HS-5 (cell line): ENCODE results near the gene NDOR1.

Source experiments
- DNase-seq: peaks from one replicate; pipeline ENCODE4 v3.0.0-alpha.2; 2012; ENCODE audit warnings: low read depth

The NDOR1 gene

DNA sequence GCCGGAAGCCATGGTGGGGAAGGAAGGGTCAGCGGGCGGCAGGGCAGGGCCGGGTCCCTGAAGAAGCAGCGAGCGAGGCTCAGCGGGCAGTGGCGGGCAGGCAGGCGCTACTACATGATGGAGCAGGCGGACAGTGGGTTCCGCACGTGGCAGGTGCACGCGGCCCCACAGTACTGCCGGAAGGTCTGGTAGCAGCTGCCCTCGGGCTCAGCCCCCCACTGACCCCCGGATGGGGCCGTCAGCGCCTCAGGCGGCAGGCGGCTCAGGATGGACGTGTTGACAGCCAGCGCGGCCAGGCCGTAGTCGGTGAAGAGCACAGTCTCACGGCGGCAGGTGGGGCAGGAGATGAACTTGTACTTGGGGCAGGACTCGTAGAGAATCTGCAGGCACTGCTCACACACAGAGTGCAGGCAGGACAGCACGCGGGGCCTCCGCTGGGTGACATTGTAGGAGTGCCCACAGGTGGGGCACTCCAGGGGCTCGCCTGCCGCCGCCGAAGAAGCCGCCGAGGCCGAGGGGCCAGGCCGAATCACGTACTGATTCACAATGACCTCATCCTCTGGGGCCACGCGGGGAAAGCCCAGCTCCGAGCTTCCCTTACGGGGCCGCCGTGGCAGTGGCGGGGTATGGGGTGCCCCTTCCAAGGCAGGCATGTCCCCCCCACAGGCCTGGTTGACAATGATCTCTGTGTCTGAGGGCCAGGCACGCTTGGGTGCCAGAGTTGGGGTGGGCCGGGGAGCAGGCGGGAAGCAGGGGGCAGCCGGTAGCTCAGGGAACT, 15.0 kb downstream of the NDOR1 start:
- DNase-seq = no peak

DNA sequence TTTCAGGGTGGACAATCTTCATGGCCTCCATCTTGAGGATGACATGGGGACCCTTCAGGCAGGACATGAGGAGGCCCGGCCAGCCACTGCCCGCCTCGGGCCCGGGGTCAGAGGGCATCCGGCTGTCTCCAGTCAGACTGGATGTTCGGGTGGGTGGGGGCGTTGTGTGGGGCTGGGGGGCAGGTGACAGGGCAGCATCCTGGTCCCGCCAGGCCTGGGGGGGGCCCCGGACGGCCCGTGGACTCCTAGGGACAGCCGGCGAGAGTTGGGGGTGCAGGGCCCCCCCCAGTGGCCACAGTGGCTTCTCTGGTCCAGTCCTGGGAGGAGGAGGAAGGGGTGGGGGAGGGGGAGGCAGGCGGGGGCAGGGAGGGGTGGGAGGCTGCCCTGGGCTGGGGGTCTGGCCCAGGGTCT, 15.6 kb downstream of the NDOR1 start:
- no peak for DNase-seq

DNA sequence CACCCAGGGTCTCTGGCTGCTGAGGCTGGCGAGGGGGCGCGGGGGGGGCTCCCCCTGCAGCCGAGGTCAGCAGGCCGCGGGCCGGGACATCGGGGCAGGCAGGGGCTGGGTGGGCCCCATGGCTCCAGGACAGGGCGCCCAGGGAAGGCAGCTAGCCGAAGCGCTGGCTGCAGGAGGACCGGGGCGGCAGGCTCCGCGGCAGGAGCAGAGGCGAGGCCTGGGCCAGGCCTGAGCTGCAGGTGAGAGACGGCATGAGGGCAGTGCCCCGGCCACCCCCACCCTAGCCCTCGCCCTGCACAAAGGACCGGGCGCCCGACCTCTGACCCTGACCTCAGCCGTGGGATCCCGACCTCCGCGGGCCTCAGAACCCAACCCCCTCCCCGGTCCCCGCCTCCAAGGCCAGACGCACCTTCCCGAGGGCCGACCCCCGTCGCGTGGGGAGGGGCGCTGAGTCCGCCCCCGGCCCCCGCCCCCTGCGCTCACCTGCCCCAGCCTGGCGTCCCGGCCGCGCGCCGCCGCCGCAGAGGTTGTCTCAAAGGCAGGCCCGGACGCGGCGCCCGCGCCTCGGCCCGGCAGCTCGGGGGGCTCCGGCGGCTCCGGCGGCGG, 16.1 kb downstream of the NDOR1 start:
- DNase-seq = no peak

DNA sequence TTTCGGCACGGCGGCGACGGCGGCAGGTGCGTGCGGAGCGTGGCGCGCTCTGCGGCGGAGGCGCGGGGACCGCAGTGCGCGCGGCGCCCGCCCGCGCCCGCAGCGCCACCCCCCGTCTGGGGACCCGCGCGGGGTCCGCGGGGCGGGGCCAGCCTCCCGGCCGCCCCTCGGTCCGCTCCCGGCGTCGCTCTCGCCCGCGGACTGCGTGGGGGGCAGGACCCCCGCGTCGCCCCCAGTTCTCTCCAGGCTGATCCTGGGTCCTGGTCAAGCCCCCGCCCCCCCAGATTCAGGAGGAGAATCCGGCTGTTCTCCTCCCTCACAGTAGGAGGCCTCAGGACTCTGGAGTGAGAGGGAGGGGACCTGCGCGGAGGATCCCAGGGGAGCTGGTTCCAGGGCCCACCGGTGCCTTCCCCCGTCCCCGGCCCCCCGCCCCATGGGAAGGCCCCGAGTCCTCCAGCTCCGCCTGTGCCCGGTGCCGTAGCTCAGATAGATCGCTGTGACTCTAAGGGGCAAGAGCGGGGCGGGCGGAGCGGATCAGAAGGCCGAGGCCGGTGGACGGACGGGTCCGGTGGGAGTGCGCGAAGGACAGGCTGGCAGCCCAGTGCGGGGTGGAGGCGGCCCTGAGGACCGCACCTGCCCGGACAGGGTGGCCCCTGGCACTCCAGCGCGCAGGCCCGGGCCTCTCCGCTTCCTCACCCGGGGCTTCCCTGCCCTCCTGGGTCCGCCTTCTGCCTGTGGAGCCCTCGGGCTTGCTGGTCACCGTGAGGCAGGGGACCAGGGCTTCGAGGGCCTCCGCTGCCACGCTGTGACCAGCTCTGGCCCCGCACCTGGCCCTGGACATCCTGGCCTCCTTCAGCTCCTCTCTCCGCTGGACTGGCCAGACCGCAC, 16.9 kb downstream of the NDOR1 start, which contains the start of gene RNF208:
TSS of gene RNF208 (minus strand) at position 51 of the 888 bp plus-strand sequence. CDS start 1,028 bp downstream, outside the sequence.
- DNase-seq = no peak

DNA sequence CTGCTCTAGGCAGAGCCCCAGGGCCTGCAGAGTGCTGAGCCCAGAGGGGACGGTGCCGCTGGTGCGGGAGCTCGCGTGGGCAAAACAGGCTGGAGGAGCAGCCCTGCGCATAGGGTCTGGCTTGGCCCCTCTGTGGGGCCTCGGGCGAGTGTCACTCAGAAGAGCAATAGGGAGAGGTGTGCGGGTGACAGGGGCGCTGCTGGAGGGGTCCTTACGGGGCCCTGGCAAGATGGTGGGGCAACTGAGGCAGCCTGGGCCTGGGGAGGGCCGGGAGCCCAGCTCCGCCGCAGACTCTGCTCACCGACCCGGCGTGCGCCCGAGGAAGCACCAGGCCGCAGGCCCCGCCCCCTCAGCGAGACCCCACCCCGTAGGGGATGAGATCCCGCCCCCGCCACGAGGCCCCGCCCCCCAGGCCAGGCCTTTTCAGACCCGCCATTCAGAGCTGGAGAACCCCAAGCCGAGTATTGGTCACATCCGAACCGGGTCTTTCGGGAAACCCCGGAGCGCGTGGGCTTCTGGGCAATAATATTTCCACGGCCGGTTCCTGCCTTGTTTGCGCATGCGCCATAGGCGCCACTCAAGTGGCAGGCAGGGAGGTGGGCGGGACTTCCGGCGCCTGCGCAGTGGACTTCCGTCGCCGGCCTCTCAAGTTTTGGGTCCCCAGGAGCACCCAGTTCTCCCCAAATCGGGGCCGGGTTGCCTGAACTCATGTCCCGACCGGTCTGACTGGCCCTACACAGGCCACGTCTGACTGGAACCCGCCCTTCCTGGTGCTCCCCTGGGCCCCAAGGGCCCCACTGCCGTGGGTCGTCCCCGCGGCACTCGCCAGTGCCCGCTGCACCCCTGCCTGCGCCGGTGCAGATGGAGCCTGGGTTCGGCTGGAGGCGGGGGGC, 17.8 kb downstream of the NDOR1 start:
- DNase-seq = peak; percentile 92

DNA sequence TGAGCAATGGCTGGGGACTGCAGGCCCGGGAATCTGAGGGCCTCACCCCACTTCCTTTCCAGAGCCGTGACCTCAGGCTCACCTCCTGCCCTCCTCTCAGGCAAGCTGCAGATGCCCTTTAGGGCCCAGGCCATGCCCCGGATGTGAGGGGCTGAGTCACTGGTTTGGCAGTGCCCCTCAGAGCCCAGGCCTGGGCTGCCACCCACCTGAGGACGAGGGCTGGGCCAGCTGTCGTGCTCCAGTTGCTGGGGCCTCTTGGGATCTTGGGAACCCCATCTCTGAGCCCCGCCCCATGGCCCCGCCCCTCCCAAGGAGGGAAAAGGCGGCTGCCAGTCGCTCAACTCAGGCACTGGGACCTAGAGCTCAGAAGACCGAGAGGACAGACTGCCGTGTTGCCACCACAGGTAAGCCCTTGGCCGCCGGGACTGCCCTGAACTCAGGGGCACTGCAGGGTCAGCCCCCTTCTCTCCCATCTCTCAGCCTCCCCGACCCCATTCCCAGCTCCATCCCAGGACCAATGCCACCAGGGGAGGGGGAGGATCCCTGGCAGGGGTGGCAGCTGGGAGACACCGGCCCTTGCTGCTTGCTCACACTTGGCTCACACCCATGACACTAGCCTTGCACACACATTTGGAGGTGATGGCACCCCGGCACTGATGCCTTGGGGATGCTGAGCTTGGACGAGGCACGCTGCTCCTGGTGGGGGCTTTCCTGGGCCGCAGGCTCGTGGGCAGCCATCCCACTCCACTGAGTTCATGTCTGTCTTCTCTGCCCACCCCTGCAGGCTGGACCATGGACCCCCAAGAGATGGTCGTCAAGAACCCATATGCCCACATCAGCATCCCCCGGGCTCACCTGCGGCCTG, 19.6 kb downstream of the NDOR1 start, which contains the start of gene CYSRT1:
TSS of gene CYSRT1 (plus strand) at position 345 of the 865 bp plus-strand sequence. CDS start at position 793, 448 bp downstream.
- no peak for DNase-seq

DNA sequence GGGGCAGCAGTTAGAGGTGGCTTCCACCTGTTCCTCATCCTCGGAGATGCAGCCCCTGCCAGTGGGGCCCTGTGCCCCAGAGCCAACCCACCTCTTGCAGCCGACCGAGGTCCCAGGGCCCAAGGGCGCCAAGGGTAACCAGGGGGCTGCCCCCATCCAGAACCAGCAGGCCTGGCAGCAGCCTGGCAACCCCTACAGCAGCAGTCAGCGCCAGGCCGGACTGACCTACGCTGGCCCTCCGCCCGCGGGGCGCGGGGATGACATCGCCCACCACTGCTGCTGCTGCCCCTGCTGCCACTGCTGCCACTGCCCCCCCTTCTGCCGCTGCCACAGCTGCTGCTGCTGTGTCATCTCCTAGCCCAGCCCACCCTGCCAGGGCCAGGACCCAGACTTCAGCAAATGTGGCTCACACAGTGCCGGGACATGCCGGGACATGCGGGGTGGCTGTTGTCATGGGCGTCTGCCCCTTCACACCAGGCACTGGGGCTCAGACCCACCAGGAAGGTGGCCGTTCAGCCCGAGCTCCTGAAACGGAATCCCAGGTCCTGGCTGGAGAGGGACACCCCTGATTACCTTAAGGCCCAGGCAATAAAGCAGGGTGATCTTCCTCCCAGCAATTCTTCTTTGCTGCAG, 20.3 kb downstream of the NDOR1 start:
- DNase-seq = no peak

DNA sequence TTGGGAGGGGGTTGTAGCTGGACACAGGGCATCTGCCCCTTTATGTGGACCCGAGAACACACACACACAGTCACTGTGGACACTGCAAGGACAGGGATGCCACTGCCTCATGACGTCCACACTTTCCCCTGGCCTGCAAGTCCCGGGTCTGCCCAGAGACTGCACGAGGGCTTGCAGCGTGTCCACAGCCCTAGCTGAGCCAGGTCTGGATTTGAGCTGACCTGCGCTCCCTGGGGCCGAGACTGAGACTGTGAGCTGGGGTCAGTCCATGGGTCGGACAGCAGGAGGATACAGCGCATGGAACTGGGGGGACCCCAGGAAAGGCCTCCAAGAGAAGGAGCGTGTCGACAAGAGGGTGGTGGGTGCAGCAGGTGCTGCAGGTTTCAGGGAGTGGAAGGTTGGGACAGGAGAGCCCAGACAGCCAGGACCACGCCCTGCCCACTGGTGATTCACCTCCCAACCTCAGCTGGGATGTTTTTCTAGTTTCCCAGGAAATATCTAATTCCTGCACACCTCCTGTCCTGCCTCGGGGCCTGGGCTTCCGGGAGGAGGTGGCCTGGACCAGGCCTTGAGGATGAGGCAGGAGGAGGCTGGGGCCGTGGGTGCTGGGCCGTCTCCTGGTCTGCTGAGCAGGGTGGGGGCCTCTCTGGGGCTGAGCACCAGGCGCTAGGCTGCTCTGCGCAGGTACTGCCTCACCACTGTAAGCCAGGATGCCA, 21.0 kb downstream of the NDOR1 start:
- DNase-seq = no peak

DNA sequence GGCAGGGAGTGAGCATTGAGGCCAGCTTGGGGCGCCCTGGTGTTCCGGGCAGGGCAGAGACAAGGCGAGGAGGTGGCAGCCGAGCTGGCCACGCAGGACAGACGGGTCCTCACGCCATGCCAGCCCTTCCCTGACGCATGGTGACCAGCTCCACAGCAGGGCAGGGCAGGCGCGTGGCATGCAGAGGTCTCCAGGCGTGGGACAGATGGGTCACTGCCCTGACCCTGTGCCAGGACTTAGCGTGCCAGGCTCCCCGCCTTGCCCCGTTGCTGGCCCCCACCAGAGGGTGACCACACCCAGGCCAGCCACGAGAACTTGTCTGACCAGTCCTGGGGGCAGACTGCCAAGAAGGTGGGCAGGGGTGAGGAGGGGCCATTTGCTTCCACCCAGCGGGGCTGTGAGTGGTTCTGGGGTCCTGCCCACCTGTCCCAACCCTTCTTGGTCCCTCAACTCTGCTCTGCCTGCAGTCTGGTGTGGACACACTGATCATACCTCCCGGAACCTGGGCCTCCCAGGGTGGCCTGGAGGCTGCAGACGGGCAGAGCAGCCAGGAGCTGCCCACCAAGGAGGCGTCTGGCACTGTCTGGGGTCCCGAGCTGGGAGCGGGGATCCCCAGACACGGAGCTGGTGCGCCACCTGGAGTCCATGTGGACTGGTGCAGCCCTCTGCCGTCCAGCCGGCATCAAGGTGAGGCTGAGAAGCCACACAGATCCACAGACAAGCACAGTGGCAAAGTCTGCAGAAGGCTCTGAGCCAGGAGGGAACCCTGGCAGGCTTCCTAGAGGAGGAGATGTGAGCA, 21.8 kb downstream of the NDOR1 start, which contains the start of gene RNF224:
TSS of gene RNF224 (plus strand) at position 449 of the 799 bp plus-strand sequence. CDS start 834 bp downstream, outside the sequence.
- no peak for DNase-seq

DNA sequence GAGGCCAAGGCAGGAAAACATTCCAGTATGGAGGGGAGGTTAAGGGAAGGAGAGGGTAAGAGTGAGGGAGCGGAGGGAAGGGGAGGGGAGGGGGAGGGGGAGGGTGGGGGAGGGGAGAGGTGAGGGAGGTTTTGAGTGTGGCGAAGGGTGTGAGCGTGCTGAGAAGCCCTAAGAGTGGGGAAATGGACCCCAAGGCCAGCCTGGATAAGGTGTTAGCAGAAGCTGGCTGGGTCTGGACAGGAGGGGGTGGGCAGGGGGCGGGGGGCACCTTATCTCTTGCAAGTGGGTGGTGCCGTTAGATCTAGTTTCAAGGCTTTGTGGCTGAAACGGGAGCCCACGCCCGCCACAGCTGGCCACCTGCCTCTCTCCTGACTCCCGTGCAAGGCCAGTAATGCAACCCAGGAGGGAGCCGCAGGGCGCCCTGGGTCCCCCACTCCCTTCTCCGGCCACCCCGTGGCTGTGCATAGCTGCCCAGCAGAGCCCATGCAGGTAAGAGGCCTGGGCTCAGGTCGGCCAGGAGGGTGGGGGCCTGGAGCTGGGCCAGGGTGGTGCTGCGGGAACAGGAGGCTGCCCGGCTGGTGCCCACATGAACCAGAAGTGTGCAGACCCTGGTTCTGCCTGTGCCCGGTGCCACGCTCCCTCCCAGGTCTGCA, 22.5 kb downstream of the NDOR1 start:
- DNase-seq = no peak

DNA sequence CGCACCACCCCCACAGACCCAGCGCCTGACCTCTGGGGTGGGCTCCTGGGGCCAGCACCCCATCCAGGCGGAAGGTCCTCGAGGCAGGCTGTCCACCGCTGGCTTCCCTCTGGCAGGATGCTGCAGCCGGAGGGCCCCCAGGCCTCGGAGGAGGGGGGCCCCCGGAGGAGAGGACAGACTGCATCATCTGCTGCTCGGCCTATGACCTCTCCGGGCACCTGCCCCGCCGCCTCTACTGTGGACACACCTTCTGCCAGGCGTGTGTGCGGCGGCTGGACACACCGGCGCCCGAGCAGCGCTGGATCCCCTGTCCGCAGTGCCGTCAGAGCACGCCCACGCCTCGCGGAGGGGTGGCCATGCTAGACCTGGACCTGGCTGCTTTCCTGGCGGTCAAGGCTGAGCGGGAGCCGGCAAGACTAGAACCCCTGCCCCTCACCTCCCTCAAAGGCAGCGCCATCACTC, 23.0 kb downstream of the NDOR1 start:
- DNase-seq = no peak

DNA sequence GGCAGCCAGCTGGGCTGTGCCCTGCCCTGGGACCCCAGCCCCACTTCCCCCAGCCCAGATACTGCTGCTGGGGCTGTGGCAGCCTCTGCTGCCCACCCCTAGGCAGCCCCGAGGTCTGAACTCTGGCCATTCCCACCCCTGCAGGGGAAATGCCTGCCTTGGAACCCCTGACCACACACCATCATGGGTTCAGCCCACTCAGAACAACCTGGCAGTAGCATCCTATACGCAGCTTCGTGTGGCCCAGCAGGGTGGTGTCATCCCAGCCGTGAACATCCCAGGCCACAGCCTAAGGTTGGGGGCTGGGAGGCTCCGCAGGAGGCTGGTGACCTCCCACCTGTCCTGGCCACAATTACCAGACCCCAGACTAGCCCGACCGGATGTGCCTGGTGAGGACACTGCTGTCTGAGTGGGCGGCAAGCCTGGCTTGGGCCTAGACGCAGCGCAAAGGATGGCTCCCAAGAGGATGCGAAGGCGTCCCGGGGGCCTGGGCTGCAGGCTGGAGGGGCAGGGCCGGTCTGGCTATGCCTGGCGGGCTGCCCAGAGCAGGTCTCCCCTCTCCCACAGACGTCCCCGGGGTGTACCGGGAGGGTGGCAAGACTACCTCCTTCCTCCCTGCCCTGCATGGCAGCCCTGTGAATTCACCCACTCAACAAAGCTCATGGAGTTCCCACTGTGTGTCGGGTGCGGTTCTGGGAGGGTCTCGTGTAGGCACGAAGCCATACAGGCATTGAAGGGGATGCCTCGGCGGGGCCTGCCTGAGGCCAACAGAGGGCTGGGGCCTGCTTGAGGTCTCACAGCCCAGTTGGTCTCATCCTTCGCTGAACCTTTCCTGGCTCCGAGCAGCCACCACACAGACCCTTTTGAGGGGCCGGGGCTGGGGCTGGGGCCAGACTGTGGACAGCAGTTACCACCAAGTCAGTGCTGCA, 23.7 kb downstream of the NDOR1 start:
- no peak for DNase-seq

DNA sequence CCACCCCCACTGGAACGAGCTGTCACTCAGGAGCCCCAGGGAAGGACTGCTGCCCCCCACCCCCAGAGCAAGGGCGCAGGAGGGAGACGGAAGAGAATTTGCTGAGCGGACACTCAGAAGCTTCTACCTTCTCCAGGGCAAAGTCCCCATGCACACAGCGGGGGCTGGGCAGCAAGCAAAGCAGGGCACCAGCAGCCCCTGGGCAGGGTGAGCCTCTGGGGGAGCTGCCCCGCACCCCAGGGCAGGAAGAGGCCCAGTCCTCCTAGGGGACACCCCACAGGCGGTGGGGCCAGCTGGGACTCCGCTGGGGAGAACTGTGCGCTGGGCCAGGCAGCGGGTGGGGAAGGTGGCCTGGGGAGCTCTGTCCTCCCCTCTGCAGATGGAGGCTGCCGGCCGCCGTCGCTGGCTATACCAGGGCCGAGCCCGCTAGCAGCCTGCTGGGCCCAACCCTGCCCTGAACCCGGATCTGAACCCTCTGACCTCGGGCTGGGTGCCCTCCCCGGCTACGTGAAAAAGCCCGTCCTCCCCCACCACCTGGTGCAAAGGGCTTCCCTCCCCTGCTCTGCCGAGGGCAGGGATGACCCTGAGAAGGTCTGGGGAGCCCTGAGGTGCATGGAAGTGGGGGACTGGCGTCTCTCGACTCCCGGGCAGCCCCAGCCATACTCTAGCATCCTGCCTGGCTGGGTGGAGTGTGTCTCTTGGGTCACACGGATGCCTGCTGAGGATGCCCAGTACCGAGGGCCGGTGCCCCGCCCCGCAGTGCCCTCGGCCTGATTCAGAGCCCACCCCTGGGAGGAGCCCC, 24.6 kb downstream of the NDOR1 start:
- DNase-seq = no peak

DNA sequence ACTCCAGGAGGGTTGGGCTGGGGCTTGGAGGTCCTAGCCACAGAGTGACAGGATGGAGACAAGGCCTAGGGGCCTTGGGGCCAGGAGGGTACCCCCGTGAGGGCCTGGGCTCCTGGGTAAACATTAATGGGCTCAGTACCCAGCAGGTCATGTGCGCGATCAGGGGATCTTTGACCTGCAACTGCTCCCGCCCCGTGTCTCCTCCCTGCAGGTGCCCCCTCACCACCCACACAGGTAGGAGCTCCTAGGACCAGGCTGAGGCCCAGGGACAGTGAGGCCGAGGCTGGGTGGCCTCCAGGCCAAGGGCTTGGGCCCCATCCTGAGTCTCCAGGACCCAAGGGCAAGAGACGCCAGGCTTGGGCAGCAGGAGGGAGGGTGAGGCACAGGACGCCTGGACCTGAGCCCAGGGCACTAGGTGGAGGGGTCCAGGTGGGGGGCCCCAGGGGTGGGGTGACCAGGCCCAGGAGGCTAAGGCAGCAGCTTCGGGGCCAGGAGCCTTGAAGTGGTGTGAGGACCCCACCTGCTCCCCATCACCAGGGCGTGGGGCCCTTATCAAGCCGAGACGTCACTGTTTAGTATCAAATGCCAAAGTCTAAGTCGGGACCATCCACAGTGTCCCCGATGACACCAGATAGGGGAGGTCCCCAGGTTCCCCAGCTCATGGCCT, 25.3 kb downstream of the NDOR1 start, which contains the start of gene SLC34A3:
TSS of gene SLC34A3 (plus strand) at position 197 of the 667 bp plus-strand sequence. CDS start 802 bp downstream, outside the sequence.
- DNase-seq = no peak
